SK-N-SH treated with all-trans-retinoic acid at 6 μM for 48 hours (cell line): ENCODE data around the gene WT1.
A peak's percentile ranks its signal among the peaks of the same experiment; 100 is the strongest.

ENCODE experiments used
- ATAC-seq: fragments of 200-7000 bp; cut with Tn5 transposase; 3 replicates; pipeline ENCODE4 v1.9.1; 2020; ENCODE audit warnings: mild to moderate bottlenecking, moderate library complexity
- ARNTL ChIP-seq: fragments of 450-650 bp; formaldehyde crosslinking; IDR thresholded peaks from 2 replicates; pipeline ENCODE4 v1.5.0; 2020; ENCODE audit warnings: low read depth, mild to moderate bottlenecking, moderate library complexity, borderline replicate concordance
- BACH2 ChIP-seq: fragments of 250-450 bp; sonication (Bioruptor Pico); IDR thresholded peaks from 2 replicates; pipeline ENCODE4 v1.9.0; 2021; ENCODE audit warnings: mild to moderate bottlenecking, borderline replicate concordance
- CREB5 ChIP-seq: fragments of 250-450 bp; sonication (Bioruptor Pico); IDR thresholded peaks from 2 replicates; pipeline ENCODE4 v1.5.1; 2020; ENCODE audit warnings: low read depth, mild to moderate bottlenecking, moderate library complexity
- CSDC2 ChIP-seq: fragments of 250-450 bp; sonication (Bioruptor Pico); IDR thresholded peaks from 2 replicates; pipeline ENCODE4 v1.5.0; 2020; ENCODE audit warnings: mild to moderate bottlenecking, moderate library complexity
- CSRNP3 ChIP-seq: fragments of 250-450 bp; sonication (Bioruptor Pico); IDR thresholded peaks from 2 replicates; pipeline ENCODE4 v1.5.1; 2021; ENCODE audit warnings: mild to moderate bottlenecking, moderate library complexity
- ISL1 ChIP-seq: fragments of 250-450 bp; sonication (Bioruptor Pico); IDR thresholded peaks from 2 replicates; pipeline ENCODE4 v2.1.2; 2022; ENCODE audit warnings: mild to moderate bottlenecking, moderate library complexity
- PATZ1 ChIP-seq: fragments of 250-450 bp; sonication (Bioruptor Pico); IDR thresholded peaks from 2 replicates; pipeline ENCODE4 v1.8.0; 2020; ENCODE audit warnings: mild to moderate bottlenecking, moderate library complexity, borderline replicate concordance
- PPARA ChIP-seq: fragments of 250-450 bp; sonication (Bioruptor Pico); IDR thresholded peaks from 2 replicates; pipeline ENCODE4 v1.5.0; 2020; ENCODE audit warnings: mild to moderate bottlenecking, borderline replicate concordance
- RARB ChIP-seq: fragments of 250-450 bp; sonication (Bioruptor Pico); IDR thresholded peaks from 2 replicates; pipeline ENCODE4 v1.8.0; 2021; ENCODE audit warnings: mild to moderate bottlenecking, moderate library complexity
- SNAI2 ChIP-seq: fragments of 250-450 bp; sonication (Bioruptor Pico); IDR thresholded peaks from 2 replicates; pipeline ENCODE4 v1.5.0; 2020; ENCODE audit warnings: mild to moderate bottlenecking, moderate library complexity
- TCF4 ChIP-seq: fragments of 250-450 bp; sonication (Bioruptor Pico); IDR thresholded peaks from 2 replicates; pipeline ENCODE4 v1.8.0; 2021; ENCODE audit warnings: mild to moderate bottlenecking, moderate library complexity, borderline replicate concordance
- TOX ChIP-seq: fragments of 250-450 bp; sonication (Bioruptor Pico); IDR thresholded peaks from 2 replicates; pipeline ENCODE4 v1.8.0; 2021; ENCODE audit warnings: mild to moderate bottlenecking, moderate library complexity, borderline replicate concordance
- TSHZ2 ChIP-seq: fragments of 250-450 bp; sonication (Bioruptor Pico); IDR thresholded peaks from 2 replicates; pipeline ENCODE4 v1.5.0; 2020; ENCODE audit warnings: mild to moderate bottlenecking, moderate library complexity
- ZC3H10 ChIP-seq: fragments of 250-450 bp; sonication (Bioruptor Pico); IDR thresholded peaks from 2 replicates; pipeline ENCODE4 v1.5.1; 2021; ENCODE audit warnings: mild to moderate bottlenecking, moderate library complexity
- ZFP3 ChIP-seq: fragments of 250-450 bp; sonication (Bioruptor Pico); IDR thresholded peaks from 2 replicates; pipeline ENCODE4 v1.5.0; 2020; ENCODE audit warnings: mild to moderate bottlenecking, moderate library complexity
- ZFP30 ChIP-seq: fragments of 450-650 bp; formaldehyde crosslinking; IDR thresholded peaks from 2 replicates; pipeline ENCODE4 v1.5.0; 2022; ENCODE audit warnings: mild to moderate bottlenecking, moderate library complexity
- ZNF565 ChIP-seq: fragments of 450-650 bp; formaldehyde crosslinking; conservative IDR thresholded peaks from 2 replicates; pipeline ENCODE4 v1.5.0; 2020; ENCODE audit warnings: low read depth, mild to moderate bottlenecking, moderate library complexity
- ZNF70 ChIP-seq: fragments of 450-650 bp; formaldehyde crosslinking; IDR thresholded peaks from 2 replicates; pipeline ENCODE4 v1.5.0; 2020; ENCODE audit warnings: mild to moderate bottlenecking, moderate library complexity
- ZNF8 ChIP-seq: fragments of 450-650 bp; formaldehyde crosslinking; IDR thresholded peaks from 2 replicates; pipeline ENCODE4 v1.5.0; 2020; ENCODE audit warnings: mild to moderate bottlenecking, moderate library complexity

WT1 gene

GRCh38 chr11:32422545-32422944, 12.8 kb downstream of the WT1 start:
- ATAC-seq = no peak
- TF ChIP-seq ZNF565 (CRISPR knock-in tag) (no peak), ISL1 (CRISPR knock-in tag) (no peak), ZNF8 (CRISPR knock-in tag) (no peak), SNAI2 (CRISPR knock-in tag) (no peak), PPARA (no peak), ZFP3 (CRISPR knock-in tag) (no peak), CSDC2 (no peak), CREB5 (CRISPR knock-in tag) (no peak), BACH2 (CRISPR knock-in tag) (no peak)

GRCh38 chr11:32421992-32422391, 13.3 kb downstream of the WT1 start:
- no peak for ATAC-seq
- no peak for TF ChIP-seq TOX (CRISPR knock-in tag)
- TF ChIP-seq, all 23 proteins: peak for 0

- ATAC-seq = 0 out of 3 replicates have a peak, but pooled peaks have one; percentile 45
- TF ChIP-seq ISL1 (CRISPR knock-in tag) = no peak
- TF ChIP-seq ZFP30 = no peak
- no peak for TF ChIP-seq BACH2 (CRISPR knock-in tag)
- TF ChIP-seq ZNF565 (CRISPR knock-in tag) = no peak
- TF ChIP-seq ZC3H10 (CRISPR knock-in tag) = no peak
- TF ChIP-seq CREB5 (CRISPR knock-in tag) = no peak
- no peak for TF ChIP-seq TOX (CRISPR knock-in tag)
- TF ChIP-seq CSDC2 = no peak
- no peak for TF ChIP-seq TCF4 (CRISPR knock-in tag)
- TF ChIP-seq SNAI2 (CRISPR knock-in tag) = no peak
- no peak for TF ChIP-seq ARNTL (CRISPR knock-in tag)
- no peak for TF ChIP-seq ZNF8 (CRISPR knock-in tag)
- no peak for TF ChIP-seq PPARA
- no peak for TF ChIP-seq ZFP3 (CRISPR knock-in tag)
- TF ChIP-seq TSHZ2 (CRISPR knock-in tag) = no peak
- TF ChIP-seq PATZ1 (CRISPR knock-in tag) = no peak
- TF ChIP-seq CSRNP3 (CRISPR knock-in tag) = no peak
- TF ChIP-seq ZNF70 (CRISPR knock-in tag) = no peak
- TF ChIP-seq RARB (CRISPR knock-in tag) = no peak
- TF ChIP-seq, all 23 proteins: peak for 0
Measured at GRCh38 chr11:32420937-32421901, 14.1 kb downstream of the WT1 start.
